ENCODE results near the gene PLEKHG2. TPM values are rescaled to one million over a fixed set of nuclear protein-coding genes. Genes with fewer than 3 reads are reported as not detected.

PLEKHG2 gene
- total and polyA plus RNA-seq, 2 donors (not counting 1 experiment from before 2014, with no cell fraction given), result 13.1 to 13.7 TPM

DNA sequence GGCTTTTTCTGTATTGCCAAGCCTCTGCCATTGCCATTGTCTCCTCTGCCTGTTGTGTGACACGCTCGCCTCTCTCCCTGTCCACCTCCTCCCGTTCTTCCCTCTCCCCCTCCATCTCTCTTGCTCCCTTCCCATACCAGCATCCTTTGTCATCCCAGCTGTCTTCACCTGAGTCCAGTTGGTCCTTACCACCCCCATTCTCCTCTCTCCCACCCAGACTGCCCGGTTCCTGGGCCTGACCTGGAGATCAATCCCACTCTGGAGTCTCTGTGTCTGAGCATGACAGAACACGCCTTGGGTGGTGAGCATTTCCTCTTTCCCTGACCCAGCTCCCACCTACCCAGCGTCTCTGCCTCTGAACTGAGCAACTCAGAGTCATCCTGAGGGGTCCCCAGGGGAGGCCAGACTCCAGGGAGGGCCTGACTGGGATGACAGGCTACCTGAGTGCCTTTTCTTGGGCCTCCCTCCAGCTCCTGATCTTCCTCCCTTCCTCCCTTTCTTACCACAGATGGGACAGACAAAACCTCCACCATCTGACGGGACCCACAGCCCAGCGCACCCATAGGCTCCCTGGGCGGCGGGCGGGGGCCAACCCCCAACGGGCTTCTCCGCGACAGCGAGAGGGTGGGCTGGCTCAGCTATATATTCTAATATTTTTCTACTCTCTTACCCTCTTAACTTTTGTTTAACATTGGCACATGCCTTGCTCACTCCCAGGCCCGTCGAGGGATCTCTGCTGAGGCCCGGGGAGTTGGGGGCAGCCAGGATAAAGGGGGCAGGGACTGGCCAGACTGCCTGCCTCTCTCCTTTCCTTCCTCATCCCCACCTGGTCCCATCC lies 29.3 kb upstream of the PLEKHG2 start:
- Histone ChIP-seq H3K4me1 (ENCODE audit: control insufficient read depth, extremely low read depth, insufficient read depth, low read length) (peaks cover 3% of the 10 kb centered on the region), H3K36me3 (ENCODE audit: control insufficient read depth, insufficient read depth, low read length) (peaks cover 37% of the 10 kb centered on the region), H3K4me3 (replicated peaks in 1 of 4; ENCODE audit: control extremely low read depth in 1 of 4, insufficient read depth in 1 of 4, low read depth in 3 of 4, low read length in 4 of 4) (no peak overlapping the region), H3K27me3 (ENCODE audit: control insufficient read depth, insufficient read depth, low read length) (no peaks in the 10 kb centered on the region), H3K4me2 (ENCODE audit: extremely low read depth, insufficient read depth, low read length) (no peak overlapping the region), H3K27ac (ENCODE audit: insufficient read depth, low read length) (no peak overlapping the region), H3K9ac (ENCODE audit: insufficient read depth, low read length) (no peak overlapping the region), H3K79me2 (ENCODE audit: control insufficient read depth, insufficient read depth, low read length) (no peaks in the 10 kb centered on the region), H2AFZ (ENCODE audit: low read length) (no peak overlapping the region), H3K9me3 (ENCODE audit: control insufficient read depth, insufficient read depth, low read depth, low read length) (no peaks in the 10 kb centered on the region), H4K20me1 (ENCODE audit: control insufficient read depth, extremely low read depth, insufficient read depth, low read length) (no peaks in the 10 kb centered on the region)
- TF ChIP-seq EZH2 (IDR thresholded peaks at IDR 0.05; ENCODE audit: low read length, missing control alignments), result no peak
- TF ChIP-seq, protein P1, sequence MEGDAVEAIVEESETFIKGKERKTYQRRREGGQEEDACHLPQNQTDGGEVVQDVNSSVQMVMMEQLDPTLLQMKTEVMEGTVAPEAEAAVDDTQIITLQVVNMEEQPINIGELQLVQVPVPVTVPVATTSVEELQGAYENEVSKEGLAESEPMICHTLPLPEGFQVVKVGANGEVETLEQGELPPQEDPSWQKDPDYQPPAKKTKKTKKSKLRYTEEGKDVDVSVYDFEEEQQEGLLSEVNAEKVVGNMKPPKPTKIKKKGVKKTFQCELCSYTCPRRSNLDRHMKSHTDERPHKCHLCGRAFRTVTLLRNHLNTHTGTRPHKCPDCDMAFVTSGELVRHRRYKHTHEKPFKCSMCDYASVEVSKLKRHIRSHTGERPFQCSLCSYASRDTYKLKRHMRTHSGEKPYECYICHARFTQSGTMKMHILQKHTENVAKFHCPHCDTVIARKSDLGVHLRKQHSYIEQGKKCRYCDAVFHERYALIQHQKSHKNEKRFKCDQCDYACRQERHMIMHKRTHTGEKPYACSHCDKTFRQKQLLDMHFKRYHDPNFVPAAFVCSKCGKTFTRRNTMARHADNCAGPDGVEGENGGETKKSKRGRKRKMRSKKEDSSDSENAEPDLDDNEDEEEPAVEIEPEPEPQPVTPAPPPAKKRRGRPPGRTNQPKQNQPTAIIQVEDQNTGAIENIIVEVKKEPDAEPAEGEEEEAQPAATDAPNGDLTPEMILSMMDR (conservative IDR thresholded peaks at IDR 0.05 in 1 of 2, IDR thresholded peaks at IDR 0.05 in 1 of 2; ENCODE audit: low read depth in 1 of 2, low read length in 2 of 2), result no peak
- no peak for DNase-seq (ENCODE audit: low read depth in 2 of 2)

DNA sequence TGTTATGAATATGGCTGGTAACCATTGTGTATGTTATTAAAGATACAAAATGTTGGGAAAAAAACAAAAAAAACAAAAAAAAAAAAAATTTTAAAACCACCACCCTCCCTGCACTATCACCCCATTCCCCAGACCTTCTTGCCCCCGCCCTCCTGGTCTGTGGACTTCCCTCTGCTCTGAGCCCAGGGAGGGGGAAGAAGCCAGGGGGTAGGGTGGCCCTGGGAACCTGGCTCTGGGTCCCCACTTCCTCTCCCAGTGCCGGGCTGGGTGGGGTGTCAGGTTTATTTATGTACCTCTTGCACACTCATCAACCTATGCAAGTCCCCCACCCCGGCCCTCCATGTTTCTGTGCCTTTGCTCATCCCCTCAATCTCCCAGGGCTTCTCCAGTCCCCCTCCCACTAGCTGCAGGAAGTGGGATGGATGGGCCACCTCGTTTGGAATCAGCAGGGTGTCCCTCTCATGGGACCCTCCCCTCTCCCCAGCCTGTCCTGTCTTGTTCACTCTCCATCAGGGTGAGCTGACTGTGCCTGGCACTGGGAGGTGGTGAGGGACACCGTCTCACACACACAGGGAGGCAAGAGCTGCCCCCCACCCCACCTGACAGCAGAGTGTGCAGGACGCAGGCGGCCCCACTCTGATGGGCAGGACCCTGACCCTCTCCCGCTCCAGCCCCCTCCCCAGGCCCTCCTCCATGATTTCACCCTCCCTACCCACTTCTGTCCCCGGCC lies 27.5 kb upstream of the PLEKHG2 start:
- Histone ChIP-seq H3K4me2 (ENCODE audit: extremely low read depth, insufficient read depth, low read length) (no peak overlapping the region), H3K9ac (ENCODE audit: insufficient read depth, low read length) (no peak overlapping the region), H3K4me3 (replicated peaks in 1 of 4; ENCODE audit: control extremely low read depth in 1 of 4, insufficient read depth in 1 of 4, low read depth in 3 of 4, low read length in 4 of 4) (no peak overlapping the region), H2AFZ (ENCODE audit: low read length) (no peak overlapping the region), H3K9me3 (ENCODE audit: control insufficient read depth, insufficient read depth, low read depth, low read length) (no peaks in the 10 kb centered on the region), H4K20me1 (ENCODE audit: control insufficient read depth, extremely low read depth, insufficient read depth, low read length) (no peaks in the 10 kb centered on the region), H3K36me3 (ENCODE audit: control insufficient read depth, insufficient read depth, low read length) (peaks cover 45% of the 10 kb centered on the region), H3K79me2 (ENCODE audit: control insufficient read depth, insufficient read depth, low read length) (peaks cover 8% of the 10 kb centered on the region), H3K27ac (ENCODE audit: insufficient read depth, low read length) (no peak overlapping the region), H3K4me1 (ENCODE audit: control insufficient read depth, extremely low read depth, insufficient read depth, low read length) (peaks cover 8% of the 10 kb centered on the region), H3K27me3 (ENCODE audit: control insufficient read depth, insufficient read depth, low read length) (no peaks in the 10 kb centered on the region)
- no peak for TF ChIP-seq EZH2 (IDR thresholded peaks at IDR 0.05; ENCODE audit: low read length, missing control alignments)
- TF ChIP-seq, protein P1 (conservative IDR thresholded peaks at IDR 0.05 in 1 of 2, IDR thresholded peaks at IDR 0.05 in 1 of 2; ENCODE audit: low read depth in 1 of 2, low read length in 2 of 2), result no peak
- no peak for DNase-seq (ENCODE audit: low read depth in 2 of 2)

DNA sequence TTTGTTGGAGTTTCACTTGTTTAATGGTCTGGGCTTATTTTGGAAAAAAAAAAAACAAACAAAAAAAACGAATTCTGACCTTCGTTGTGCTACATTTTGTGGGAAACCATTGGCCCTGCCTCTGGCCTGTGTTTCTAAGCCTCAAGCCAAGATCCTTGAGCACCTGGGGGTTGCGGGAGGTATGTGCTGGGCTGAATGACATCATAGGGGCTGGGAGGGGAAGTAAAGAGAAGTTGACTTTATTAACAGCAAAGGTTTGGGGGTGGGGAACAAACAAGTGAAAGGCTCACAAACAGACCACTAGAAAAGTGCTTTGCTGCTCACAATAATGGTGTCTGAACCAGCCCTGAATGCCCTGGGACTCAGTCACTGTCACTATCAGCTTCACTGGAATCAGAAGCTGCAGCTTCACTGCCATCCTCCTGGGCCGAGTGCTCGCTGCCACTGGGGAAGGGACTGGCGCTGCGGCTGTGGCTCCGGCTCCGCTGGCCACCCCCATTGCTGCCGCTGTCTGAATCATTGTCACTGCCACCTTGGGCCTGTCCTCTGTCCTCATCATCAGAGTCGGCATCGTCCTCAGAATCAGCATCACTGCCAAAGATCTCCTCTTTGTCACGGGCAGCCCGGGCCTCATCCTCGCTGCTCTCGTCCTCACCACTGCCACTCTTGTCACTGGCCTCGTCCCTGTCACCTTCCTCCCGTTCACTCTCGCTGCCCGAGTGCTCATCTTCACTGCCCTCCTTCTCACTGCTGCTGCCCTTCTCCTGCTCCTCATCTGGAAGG lies 26.6 kb upstream of the PLEKHG2 start:
- peaks cover 42% of the 10 kb centered on the region for H3K36me3 ChIP-seq (ENCODE audit: control insufficient read depth, insufficient read depth, low read length)
- TF ChIP-seq, protein P1 (conservative IDR thresholded peaks at IDR 0.05 in 1 of 2, IDR thresholded peaks at IDR 0.05 in 1 of 2; ENCODE audit: low read depth in 1 of 2, low read length in 2 of 2), result no peak
- no peak overlapping the region for H2AFZ ChIP-seq (ENCODE audit: low read length)
- H3K9ac ChIP-seq (ENCODE audit: insufficient read depth, low read length), result no peak overlapping the region
- H4K20me1 ChIP-seq (ENCODE audit: control insufficient read depth, extremely low read depth, insufficient read depth, low read length), result no peaks in the 10 kb centered on the region
- peaks cover 16% of the 10 kb centered on the region for H3K79me2 ChIP-seq (ENCODE audit: control insufficient read depth, insufficient read depth, low read length)
- H3K4me1 ChIP-seq (ENCODE audit: control insufficient read depth, extremely low read depth, insufficient read depth, low read length), result peaks cover 8% of the 10 kb centered on the region
- no peak overlapping the region for H3K27ac ChIP-seq (ENCODE audit: insufficient read depth, low read length)
- no peak overlapping the region for H3K4me3 ChIP-seq (replicated peaks in 1 of 4; ENCODE audit: control extremely low read depth in 1 of 4, insufficient read depth in 1 of 4, low read depth in 3 of 4, low read length in 4 of 4)
- H3K4me2 ChIP-seq (ENCODE audit: extremely low read depth, insufficient read depth, low read length), result no peak overlapping the region
- H3K27me3 ChIP-seq (ENCODE audit: control insufficient read depth, insufficient read depth, low read length), result no peaks in the 10 kb centered on the region
- no peaks in the 10 kb centered on the region for H3K9me3 ChIP-seq (ENCODE audit: control insufficient read depth, insufficient read depth, low read depth, low read length)
- no peak for DNase-seq (ENCODE audit: low read depth in 2 of 2)
